ENCODE data around the gene TUB.

Gene TUB

DNA sequence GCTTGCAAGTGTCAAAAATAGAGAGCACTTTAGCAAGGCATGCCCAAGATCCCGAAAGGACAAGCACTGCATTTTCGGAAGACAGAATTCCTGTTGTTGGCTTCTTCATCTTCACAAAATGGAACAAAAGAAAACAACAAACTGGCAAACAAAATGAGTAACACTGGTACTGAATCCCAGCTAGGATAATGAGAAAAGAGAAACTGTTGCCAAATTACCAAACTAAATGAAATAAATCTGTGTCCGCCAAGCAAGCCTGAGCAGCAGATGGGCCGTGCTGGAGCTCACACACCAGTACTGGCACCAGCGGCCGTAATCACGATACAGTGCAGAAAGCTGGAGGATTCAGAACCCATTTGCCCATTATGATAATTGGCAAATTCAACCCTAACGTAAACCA is 30.6 kb downstream of the TUB start:
- no peak for DNase-seq

DNA sequence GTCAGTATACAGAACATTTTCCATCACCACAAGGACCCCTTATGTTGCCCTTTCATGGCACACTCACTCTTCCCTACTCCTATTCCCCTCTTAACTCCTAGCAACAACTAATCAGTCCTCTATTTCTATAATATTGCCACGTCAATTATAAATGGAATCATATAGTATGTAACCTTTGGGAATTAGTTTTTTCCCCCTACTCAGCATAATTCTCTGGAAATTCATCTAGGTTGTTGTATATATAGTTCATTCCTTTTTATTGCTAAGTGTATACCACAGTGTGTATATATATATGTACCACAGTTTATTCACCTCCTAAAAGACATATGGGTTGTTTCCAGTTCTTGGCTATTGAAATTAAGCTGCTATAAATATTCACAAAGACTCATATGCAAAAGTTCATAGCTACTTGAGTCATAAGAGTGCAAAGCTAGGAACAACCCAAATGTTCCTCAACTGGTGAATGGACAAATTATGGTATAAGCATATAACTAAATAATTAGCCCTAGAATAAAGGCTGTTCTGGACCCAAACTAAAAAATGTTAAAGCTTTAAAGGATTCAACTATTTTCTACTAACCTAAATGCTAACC is 41.3 kb downstream of the TUB start:
- DNase-seq: no peak

DNA sequence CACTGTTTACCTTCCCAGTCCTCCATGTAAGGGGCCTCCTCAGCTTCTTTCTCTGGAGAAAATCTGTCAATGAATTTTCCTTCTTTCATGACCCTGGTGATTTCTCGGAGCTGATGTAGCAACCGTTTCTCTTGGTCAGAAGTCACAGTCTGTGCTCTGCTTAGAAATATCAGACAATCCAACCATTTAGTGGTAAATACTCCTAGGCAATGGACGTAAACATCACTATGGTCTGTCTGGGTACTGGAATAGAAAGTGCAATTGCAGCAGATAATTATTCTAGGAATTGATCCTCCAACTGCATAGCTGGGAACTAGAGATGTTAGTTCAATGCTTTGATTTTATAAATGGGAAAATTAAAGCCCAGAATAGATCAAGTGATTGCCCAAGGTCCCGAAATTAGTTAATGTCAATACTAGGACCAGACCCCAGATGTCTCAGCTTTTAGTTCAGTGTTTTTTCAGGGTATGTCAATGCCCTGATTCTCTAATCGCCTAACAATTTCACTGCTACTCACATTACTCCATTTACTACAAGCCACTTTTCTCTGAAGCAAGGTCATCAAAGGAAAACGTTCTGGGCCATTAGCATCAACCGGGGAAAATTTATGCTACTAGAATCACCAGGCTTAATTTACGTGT is 45.8 kb downstream of the TUB start:
- DNase-seq: no peak

DNA sequence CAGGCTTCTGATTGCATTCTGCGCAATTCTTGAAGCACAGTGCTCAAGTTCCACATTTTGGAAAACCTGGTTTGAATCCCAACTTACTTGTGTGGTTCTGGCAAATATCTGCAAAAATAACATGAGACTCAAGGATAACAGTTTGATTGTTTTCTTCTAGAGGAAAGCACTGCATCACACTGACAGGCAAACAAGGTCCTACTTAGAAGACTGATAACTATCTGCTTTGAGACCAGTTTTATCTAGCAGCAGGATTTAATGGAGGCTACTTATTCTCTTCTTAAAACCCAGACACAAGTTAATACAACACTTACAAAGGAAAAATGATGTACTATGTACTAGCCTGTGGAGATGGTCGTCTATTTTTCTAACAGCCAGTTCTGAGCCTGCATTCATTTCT is 46.4 kb downstream of the TUB start:
- DNase-seq: no peak

DNA sequence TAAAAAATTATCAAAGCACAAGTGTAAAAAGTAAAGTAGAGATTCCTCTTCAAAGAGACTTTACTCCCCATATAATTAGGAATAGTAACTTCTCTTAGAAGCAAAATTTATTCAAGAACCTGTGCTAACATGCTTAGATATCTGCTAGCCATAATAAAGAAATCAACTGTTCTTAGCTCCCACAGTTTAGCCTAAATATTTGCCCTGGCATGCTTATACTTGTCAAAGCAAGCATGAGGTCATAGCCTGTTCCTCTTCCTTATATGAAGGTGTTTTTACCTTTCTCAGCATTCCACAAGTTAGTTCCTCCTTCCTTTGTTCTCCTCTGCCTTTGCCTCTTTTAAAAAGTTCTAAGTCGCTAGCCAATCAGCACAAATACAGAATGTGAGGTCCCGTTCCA is 57.5 kb downstream of the TUB start:
- DNase-seq: no peak

DNA sequence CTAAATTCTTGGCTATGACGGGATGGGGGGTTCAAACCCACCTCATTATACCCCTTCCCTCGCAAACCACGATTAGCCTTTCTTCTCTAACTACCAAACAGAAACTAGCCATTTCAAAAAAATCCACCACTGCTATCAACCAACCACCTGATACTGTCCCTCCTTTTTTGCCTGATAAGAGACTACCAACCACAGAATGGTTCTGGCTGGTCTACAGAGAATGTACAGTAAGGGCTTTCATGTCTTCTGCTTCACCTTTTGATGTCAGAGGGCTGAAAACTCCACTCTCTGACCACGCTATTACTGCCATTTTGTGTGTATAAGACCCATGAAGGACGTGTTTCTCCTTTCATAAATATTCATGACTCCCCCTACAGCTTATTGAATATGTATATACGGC is 68.7 kb downstream of the TUB start:
- no peak for DNase-seq
